HepG2 (cell line): ENCODE data around the gene PDZD2. TPM values are rescaled to one million over a fixed set of nuclear protein-coding genes. Genes with fewer than 3 reads are reported as not detected.

ENCODE experiments used
- ATAC-seq: fragments of 200-7000 bp; cut with Tn5 transposase; 3 replicates; pipeline ENCODE4 v1.9.1; 2020; ENCODE audit warnings: mild to moderate bottlenecking, moderate library complexity
- BruUV-seq: library from RNA; stranded (reverse); fragments of 400-500 nt; replicated peaks from 2 replicates; lab custom pipeline; 2021; lab: Mats Ljungman, UMichigan
- CTCF ChIA-PET: fragments of 300-600 bp; formaldehyde crosslinking; extraction: SDS; loops from one replicate; lab custom pipeline; 2021; ENCODE audit warnings: low total read pairs, inconsistent platforms, low intra/inter-chr PET ratio; lab: Yijun Ruan, JAX
- POLR2A ChIA-PET: fragments of 350-600 bp; sonication (Branson Sonifier 250); formaldehyde crosslinking; loops from one replicate; lab custom pipeline; 2020; ENCODE audit warnings: antibody characterized with exemption, inconsistent platforms; lab: Yijun Ruan, JAX
- DNase-seq: peaks from one replicate; pipeline ENCODE4 v3.0.0-alpha.2; 2015; ENCODE audit warnings: low spot score
- FAIRE-seq: peaks from 3 replicates; lab custom pipeline; 2011; peaks lifted over from hg19 to GRCh38; lab: Jason Lieb, UNC
- H2AFZ ChIP-seq: one replicate; pipeline ENCODE4 v1.6.1; 2011; ENCODE audit warnings: low read length, inconsistent platforms
- H3K27ac ChIP-seq: fragments of 300-600 bp; 3 replicates; pipeline ENCODE4 v1.8.0; 2011; ENCODE audit warnings: mixed run types, mild to moderate bottlenecking, mixed read lengths, low read length, inconsistent platforms; ENCODE audit not compliant: insufficient read depth; ENCODE audit errors: extremely low read length
- H3K27me3 ChIP-seq, 2 experiments: fragments of 200-600 bp in 1 of 2; 2 replicates in 1 of 2; 3 replicates in 1 of 2; pipeline versions ENCODE4 v1.6.0 to v1.8.0; 2011; ENCODE audit warnings: low read length in 2 of 2, mild to moderate bottlenecking in 2 of 2, moderate library complexity in 2 of 2, inconsistent platforms in 1 of 2; ENCODE audit not compliant: insufficient read depth in 2 of 2, control insufficient read depth in 1 of 2
- H3K36me3 ChIP-seq, 2 experiments: fragments of 200-600 bp in 1 of 2; replicated peaks in 1 of 2; 2 replicates in 1 of 2; 3 replicates in 1 of 2; pipeline versions ENCODE4 v1.5.1 to v1.8.0; 2011; ENCODE audit warnings: low read length in 2 of 2, inconsistent platforms in 1 of 2; ENCODE audit not compliant: insufficient read depth in 2 of 2, control insufficient read depth in 1 of 2
- H3K4me1 ChIP-seq: 2 replicates; pipeline ENCODE4 v1.5.1; 2012; ENCODE audit warnings: low read length, inconsistent platforms; ENCODE audit not compliant: insufficient read depth
- H3K4me2 ChIP-seq: 2 replicates; pipeline ENCODE4 v1.6.0; 2011; ENCODE audit warnings: low read depth, low read length, inconsistent platforms
- H3K4me3 ChIP-seq, 3 experiments: fragments of 200-600 bp in 1 of 3; sonication (generic), shearing (Covaris generic) in 1 of 3; replicated peaks in 1 of 3; 2 replicates each; pipeline ENCODE4 v1.5.1; 2011 to 2016; ENCODE audit warnings: low read length in 3 of 3, inconsistent platforms in 2 of 3, low read depth in 2 of 3, mild to moderate bottlenecking in 2 of 3, control low read depth in 1 of 3, mixed read lengths in 1 of 3; ENCODE audit not compliant: insufficient read depth in 1 of 3
- H3K79me2 ChIP-seq: one replicate; pipeline ENCODE4 v1.6.1; 2011; ENCODE audit warnings: low read length, inconsistent platforms; ENCODE audit not compliant: insufficient read depth
- H3K9ac ChIP-seq: 2 replicates; pipeline ENCODE4 v1.6.0; 2011; ENCODE audit warnings: mild to moderate bottlenecking, low read depth, low read length, inconsistent platforms; ENCODE audit not compliant: insufficient read depth
- H3K9me3 ChIP-seq: 2 replicates; pipeline ENCODE4 v1.5.1; 2012; ENCODE audit warnings: mild to moderate bottlenecking, low read length
- H4K20me1 ChIP-seq: 2 replicates; pipeline ENCODE4 v1.6.0; 2011; ENCODE audit warnings: inconsistent platforms, mild to moderate bottlenecking, low read length, moderate library complexity; ENCODE audit not compliant: insufficient read depth
- ARID2 ChIP-seq: sonication (generic); formaldehyde crosslinking; IDR thresholded peaks from 2 replicates; pipeline ENCODE4 v1.8.1; 2022; ENCODE audit warnings: mild to moderate bottlenecking, missing genetic modification reagents, borderline replicate concordance
- MLLT10 ChIP-seq: sonication (generic); formaldehyde crosslinking; IDR thresholded peaks from 2 replicates; pipeline ENCODE4 v1.4.0; 2020; ENCODE audit warnings: missing genetic modification reagents
- PHF8 ChIP-seq: sonication (generic); formaldehyde crosslinking; IDR thresholded peaks from 2 replicates; pipeline ENCODE4 v1.5.0; 2020; ENCODE audit warnings: missing genetic modification reagents
- ZNF264 ChIP-seq: sonication (generic); formaldehyde crosslinking; IDR thresholded peaks from 2 replicates; pipeline ENCODE4 v1.4.0; 2020; ENCODE audit warnings: missing genetic modification reagents
- ZNF761 ChIP-seq: sonication (generic); formaldehyde crosslinking; conservative IDR thresholded peaks from 2 replicates; pipeline ENCODE4 v1.4.0; 2020; ENCODE audit warnings: mild to moderate bottlenecking, missing genetic modification reagents
- WGBS: methylation state at CpG from one replicate; pipeline ENCODE4 v1.1.6; 2017; ENCODE audit warnings: low lambda C conversion rate; 5-methylcytosine and 5-hydroxymethylcytosine counted together
- in situ Hi-C: cut with HindIII; loops from 2 replicates; pipeline ENCODE4 v1.10.0; 2017; ENCODE audit warnings: low pct_unique_long_range_greater_than_20kb; ENCODE audit not compliant: extremely low pct_ligation_motif_present
- intact Hi-C: fragments of 100-400 bp; cut with micrococcal nuclease; formaldehyde crosslinking; loops from one replicate; pipeline ENCODE4 v1.10.0; 2022; ENCODE audit not compliant: unreplicated experiment
- polyA plus RNA-seq, 8 experiments: library from polyadenylated mRNA; depleted of rRNA in 3 of 8; stranded (reverse) in 7 of 8; unstranded in 1 of 8; fragments of >200 nt; fragmentation: Illumina TruSeq in 4 of 8; extraction: Trizol in 4 of 8; gene quantifications; 2 replicates each; pipeline versions ENCODE4 v1.2.1 to v1.2.3, GENCODE V29; 2011 to 2016; ENCODE audit warnings: low read depth in 4 of 8, missing spikeins in 1 of 8, mixed read lengths in 1 of 8; ENCODE audit not compliant: insufficient read depth in 1 of 8
- total RNA-seq, 5 experiments: library from RNA; depleted of rRNA; stranded (reverse); fragments of >200 nt; fragmentation: Illumina TruSeq; extraction: Trizol; gene quantifications; 2 replicates each; pipeline ENCODE4 v1.2.3, GENCODE V29; 2016; ENCODE audit warnings: low read depth in 1 of 5
- TF ChIP-seq, protein P1 (sequence below): sonication (generic); formaldehyde crosslinking; IDR thresholded peaks from 2 replicates; pipeline ENCODE4 v1.9.0; 2022; ENCODE audit warnings: low read depth, missing genetic modification reagents

The PDZD2 gene
- total and polyA plus RNA-seq, 2 of the 13 experiments (the other 11 are each of a cell fraction or from before 2014, with no cell fraction given): 0.04 TPM; not detected in 1

DNA sequence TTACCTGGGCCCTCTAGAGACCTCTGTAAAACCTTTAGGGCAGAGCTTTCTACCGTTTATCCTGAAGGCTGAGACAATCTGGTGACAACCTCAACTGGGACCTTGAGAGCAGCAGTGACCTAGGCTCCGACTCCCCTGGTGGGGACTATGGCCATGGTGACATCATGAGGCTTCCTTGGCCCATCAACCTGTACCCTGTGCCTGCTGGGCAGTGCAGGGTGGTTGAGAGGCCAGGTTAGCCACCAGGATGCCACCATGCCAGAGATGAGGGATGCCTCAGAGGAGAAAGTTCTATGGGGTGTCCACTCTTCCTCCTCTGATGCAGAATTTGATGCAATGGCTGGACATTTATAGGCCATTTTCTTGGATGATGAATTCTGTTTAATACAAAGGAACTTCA is 194.8 kb downstream of the PDZD2 start:
- ChIA-PET CTCF (no interaction called here), POLR2A (no interaction called here)
- Histone ChIP-seq H3K27ac (no peak overlapping the region), H3K27me3 (no peaks in the 10 kb centered on the region; a peak in 1 of 5 replicates), H3K79me2 (no peaks in the 10 kb centered on the region), H3K4me2 (no peak overlapping the region), H3K4me1 (no peaks in the 10 kb centered on the region), H2AFZ (no peak overlapping the region), H4K20me1 (no peaks in the 10 kb centered on the region), H3K36me3 (no peaks in the 10 kb centered on the region), H3K4me3 (no peak overlapping the region), H3K9me3 (peaks cover 9% of the 10 kb centered on the region), H3K9ac (no peak overlapping the region)
- FAIRE-seq (no peak), DNase-seq (no peak), ATAC-seq (no peak)
- no TSS peak for BruUV-seq
- in situ Hi-C loops (no loop called here), intact Hi-C loops (loop anchor here (1.0 kb wide), 1 partner anchor 44 kb away; no protein-coding TSS in a partner anchor)
- TF ChIP-seq, protein P1, sequence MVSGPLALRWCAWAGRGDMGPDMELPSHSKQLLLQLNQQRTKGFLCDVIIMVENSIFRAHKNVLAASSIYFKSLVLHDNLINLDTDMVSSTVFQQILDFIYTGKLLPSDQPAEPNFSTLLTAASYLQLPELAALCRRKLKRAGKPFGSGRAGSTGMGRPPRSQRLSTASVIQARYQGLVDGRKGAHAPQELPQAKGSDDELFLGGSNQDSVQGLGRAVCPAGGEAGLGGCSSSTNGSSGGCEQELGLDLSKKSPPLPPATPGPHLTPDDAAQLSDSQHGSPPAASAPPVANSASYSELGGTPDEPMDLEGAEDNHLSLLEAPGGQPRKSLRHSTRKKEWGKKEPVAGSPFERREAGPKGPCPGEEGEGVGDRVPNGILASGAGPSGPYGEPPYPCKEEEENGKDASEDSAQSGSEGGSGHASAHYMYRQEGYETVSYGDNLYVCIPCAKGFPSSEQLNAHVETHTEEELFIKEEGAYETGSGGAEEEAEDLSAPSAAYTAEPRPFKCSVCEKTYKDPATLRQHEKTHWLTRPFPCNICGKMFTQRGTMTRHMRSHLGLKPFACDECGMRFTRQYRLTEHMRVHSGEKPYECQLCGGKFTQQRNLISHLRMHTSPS: no peak
- 0% methylated on average over 1 of the region's 2 CpGs for WGBS

GRCh38 chr5:31844622-31845345 is 205.9 kb downstream of the PDZD2 start:
- Histone ChIP-seq H3K4me3 (no peak overlapping the region), H3K36me3 (no peaks in the 10 kb centered on the region), H3K4me2 (no peak overlapping the region), H2AFZ (no peak overlapping the region), H3K79me2 (no peaks in the 10 kb centered on the region), H3K9ac (no peak overlapping the region), H3K27ac (no peak overlapping the region), H4K20me1 (no peaks in the 10 kb centered on the region), H3K9me3 (no peaks in the 10 kb centered on the region), H3K27me3 (peaks cover 0 to 15% of the 10 kb centered on the region in 2 experiments; a peak in 4 of 5 replicates), H3K4me1 (no peaks in the 10 kb centered on the region)
- 6% methylated on average over 10 of the region's 10 CpGs for WGBS
- no peak for FAIRE-seq
- BruUV-seq: no TSS peak
- in situ Hi-C loops (no loop called here), intact Hi-C loops (no loop called here)
- no peak for DNase-seq
- ATAC-seq: peak; percentile 77
- TF ChIP-seq PHF8 (CRISPR knock-in tag): no peak
- TF ChIP-seq MLLT10 (CRISPR knock-in tag): no peak
- TF ChIP-seq ZNF761: no peak
- no peak for TF ChIP-seq ARID2 (CRISPR knock-in tag)
- no peak for TF ChIP-seq ZNF264 (CRISPR knock-in tag)
- ChIA-PET CTCF (no interaction called here), POLR2A (no interaction called here)
